HG02798 (cell line): Measurements from ENCODE around the gene KLF13.

ENCODE experiments used
- ATAC-seq: cut with Tn5 transposase; IDR thresholded peaks from one replicate; pipeline ENCODE4 v1.9.1; 2021; ENCODE audit warnings: mild to moderate bottlenecking; ENCODE audit not compliant: unreplicated experiment, poor library complexity

Gene KLF13

GRCh38 chr15:31376511-31376910 is 49.9 kb downstream of the KLF13 start:
- ATAC-seq: no peak

GRCh38 chr15:31377030-31377429 is 50.4 kb downstream of the KLF13 start:
- ATAC-seq: no peak

GRCh38 chr15:31378363-31378903 is 51.8 kb downstream of the KLF13 start:
- no peak for ATAC-seq

GRCh38 chr15:31379042-31379441 is 52.4 kb downstream of the KLF13 start:
- ATAC-seq: no peak

- no peak for ATAC-seq
Observed at GRCh38 chr15:31379577-31379976, 52.9 kb downstream of the KLF13 start.

GRCh38 chr15:31381801-31382712 is 55.4 kb downstream of the KLF13 start:
- ATAC-seq: no peak

GRCh38 chr15:31382713-31383045 is 56.0 kb downstream of the KLF13 start:
- ATAC-seq: no peak

GRCh38 chr15:31383139-31383538 is 56.5 kb downstream of the KLF13 start:
- ATAC-seq: no peak

- no peak for ATAC-seq
Observed at GRCh38 chr15:31384568-31384967, 57.9 kb downstream of the KLF13 start.

GRCh38 chr15:31385736-31386135 is 59.1 kb downstream of the KLF13 start:
- no peak for ATAC-seq

- ATAC-seq: no peak
Observed at GRCh38 chr15:31387092-31387478, 60.5 kb downstream of the KLF13 start.

- ATAC-seq: no peak
Observed at GRCh38 chr15:31387479-31388118, 61.0 kb downstream of the KLF13 start.

GRCh38 chr15:31389576-31389975 is 62.9 kb downstream of the KLF13 start:
- ATAC-seq: no peak

GRCh38 chr15:31390029-31390428 is 63.4 kb downstream of the KLF13 start:
- no peak for ATAC-seq

- ATAC-seq: no peak
Observed at GRCh38 chr15:31390777-31391486, 64.3 kb downstream of the KLF13 start.

- ATAC-seq: peak; percentile 84
Observed at GRCh38 chr15:31391687-31392671, 65.3 kb downstream of the KLF13 start.

- peak; percentile 36 for ATAC-seq
Observed at GRCh38 chr15:31392761-31393401, 66.2 kb downstream of the KLF13 start.

- ATAC-seq: no peak
Observed at GRCh38 chr15:31393444-31394091, 66.9 kb downstream of the KLF13 start.
